B cell (primary cell): Measurements from ENCODE around the gene GRAMD2B.

Experiments used
- CTCF ChIP-seq: fragments of 200-600 bp; IDR thresholded peaks from one replicate; pipeline ENCODE4 v1.8.0; 2022; ENCODE audit warnings: antibody characterized with exemption, mild to moderate bottlenecking
- EZH2 ChIP-seq: IDR thresholded peaks from 2 replicates; pipeline ENCODE4 v1.6.1; 2012; ENCODE audit warnings: borderline replicate concordance, low read depth, mild to moderate bottlenecking, moderate library complexity, low read length; ENCODE audit not compliant: insufficient read depth, poor library complexity, severe bottlenecking

- no peak for TF ChIP-seq CTCF
- TF ChIP-seq EZH2, result no peak
These were observed 86.1 kb downstream of the GRAMD2B start for GRCh38 chr5:126509339-126509738.
